NCI-H187 treated with DMSO at 0.1 percent for 48 hours (cell line): ENCODE results near the gene DHRS13.
"Not testable (repeated sequence)": the region's sequence is repeated elsewhere in the genome, so short reads cannot be mapped to it uniquely, and the experiment has no call there.

Experiments
- DNase-seq: peaks from one replicate; lab custom pipeline; 2025; lab: John Stamatoyannopoulos, UW

DHRS13 gene

GRCh38 chr17:28935744-28936460, 33.0 kb upstream of the DHRS13 start:
- no peak for DNase-seq

- not testable (repeated sequence) for DNase-seq
Measured at GRCh38 chr17:28934508-28934907, 31.6 kb upstream of the DHRS13 start.

GRCh38 chr17:28929787-28930186, 26.9 kb upstream of the DHRS13 start:
- DNase-seq = no peak

DNA sequence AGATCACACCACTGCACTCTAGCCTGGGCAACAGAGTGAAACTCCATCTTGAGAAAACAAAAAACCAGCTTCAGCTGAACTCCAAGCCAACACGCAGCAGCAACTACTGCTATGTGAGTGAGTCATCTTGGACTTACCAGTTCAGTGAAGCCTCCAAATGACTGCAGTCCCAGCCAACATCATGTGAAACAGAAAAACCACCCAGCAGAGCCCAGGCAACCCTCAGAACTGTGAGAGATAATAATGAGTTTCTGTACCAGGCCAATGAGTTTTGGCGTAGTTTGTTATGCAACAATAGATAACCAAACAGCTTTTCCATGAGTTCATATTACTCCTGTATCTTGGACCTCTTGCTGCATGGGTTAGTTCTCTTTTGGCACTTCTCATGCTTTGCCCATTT, 25.2 kb upstream of the DHRS13 start:
- DNase-seq = no peak

- DNase-seq = no peak
Measured at GRCh38 chr17:28926786-28927185, 23.9 kb upstream of the DHRS13 start.

GRCh38 chr17:28926366-28926765, 23.5 kb upstream of the DHRS13 start:
- DNase-seq = no peak

GRCh38 chr17:28925912-28926365, 23.1 kb upstream of the DHRS13 start:
- DNase-seq = peak; percentile 18

- no peak for DNase-seq
Measured at GRCh38 chr17:28920201-28920600, 17.3 kb upstream of the DHRS13 start.

- DNase-seq = no peak
Measured at GRCh38 chr17:28918295-28918694, 15.4 kb upstream of the DHRS13 start.

DNA sequence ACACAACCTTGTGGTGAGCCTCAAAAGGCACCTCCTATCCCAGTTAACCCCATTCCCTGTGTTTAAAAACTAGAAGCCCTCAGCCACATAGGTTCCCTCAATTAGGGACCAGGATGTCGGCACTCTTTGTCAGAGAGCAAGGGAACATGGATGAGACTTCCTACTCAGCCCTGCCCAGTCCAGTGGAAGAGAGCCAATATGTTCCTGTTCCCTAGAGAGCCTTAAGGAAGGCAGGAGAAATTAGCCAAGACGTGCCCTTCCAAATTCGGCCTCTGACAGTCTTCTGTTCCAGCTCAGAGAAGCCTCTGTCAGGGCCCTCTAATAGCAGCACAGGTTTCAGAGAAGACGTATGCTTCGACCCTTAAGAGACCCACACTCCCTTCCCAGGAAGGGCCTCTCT, 14.6 kb upstream of the DHRS13 start:
- no peak for DNase-seq

DNA sequence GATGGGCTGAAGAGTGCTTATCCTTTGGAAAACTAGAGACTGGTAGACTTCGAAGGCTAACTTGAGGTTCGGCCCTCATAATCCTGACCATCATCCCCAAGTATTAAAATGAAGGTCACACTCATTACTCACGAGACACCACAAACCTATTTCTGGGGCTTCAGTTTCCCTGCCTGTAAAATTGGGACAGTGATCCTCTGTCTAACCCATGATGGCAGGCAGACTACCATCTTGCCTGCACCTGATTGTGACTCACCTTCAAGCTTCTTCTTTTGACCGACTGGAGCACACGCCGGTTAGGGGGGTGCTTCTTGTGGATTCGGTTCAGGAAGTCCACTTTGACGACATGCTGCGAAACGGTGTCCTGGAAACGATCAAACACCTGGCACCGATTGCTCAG, 14.2 kb upstream of the DHRS13 start:
- DNase-seq = no peak

DNA sequence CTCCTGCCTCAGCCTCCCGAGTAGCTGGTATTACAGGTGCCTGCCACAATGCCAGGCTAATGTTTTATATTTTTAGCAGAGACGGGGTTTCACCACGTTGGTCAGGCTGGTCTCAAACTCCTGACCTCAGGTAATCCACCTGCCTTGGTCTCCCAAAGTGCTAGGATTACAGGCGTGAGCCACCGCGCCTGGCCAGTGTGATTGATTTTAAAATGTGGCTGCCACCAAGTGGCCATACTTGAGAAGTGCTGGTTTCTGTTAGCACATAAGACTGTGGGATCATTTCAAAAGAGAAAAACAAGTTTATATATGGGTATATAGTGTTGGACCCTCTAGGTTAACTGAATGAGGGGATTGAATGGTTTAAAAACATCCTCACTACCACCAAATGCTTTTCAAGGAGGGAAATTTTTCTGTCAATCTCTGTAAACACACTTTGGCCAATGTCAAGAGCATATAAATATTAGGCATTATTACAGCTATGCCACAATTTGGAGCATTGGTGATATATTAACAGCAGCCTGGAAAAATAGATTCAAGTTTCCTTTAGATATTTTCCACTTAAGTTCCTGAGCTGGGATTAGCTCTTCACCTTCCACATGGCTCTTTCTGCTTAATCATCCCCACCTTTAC, 13.5 kb upstream of the DHRS13 start:
- DNase-seq = no peak

DNA sequence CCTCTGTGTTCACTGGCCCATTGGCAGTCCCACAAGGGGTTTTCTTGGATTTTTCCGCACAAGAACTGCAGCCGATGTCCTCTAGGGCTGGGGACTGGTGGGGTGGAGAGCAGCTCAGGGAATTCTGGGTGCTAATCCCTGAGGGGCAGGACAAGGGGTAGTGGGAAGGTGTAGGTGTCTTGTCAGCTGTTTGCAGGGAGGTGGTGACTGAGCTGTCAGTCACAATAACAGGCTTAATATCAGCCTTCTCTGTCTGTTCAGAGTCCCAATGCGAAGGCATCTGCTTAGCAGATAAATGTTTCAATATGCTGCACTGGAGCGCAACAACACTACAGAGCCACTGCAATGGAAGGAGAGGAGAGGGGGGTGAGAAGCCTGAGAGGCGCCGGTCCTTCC, 10.1 kb upstream of the DHRS13 start:
- DNase-seq = no peak

DNA sequence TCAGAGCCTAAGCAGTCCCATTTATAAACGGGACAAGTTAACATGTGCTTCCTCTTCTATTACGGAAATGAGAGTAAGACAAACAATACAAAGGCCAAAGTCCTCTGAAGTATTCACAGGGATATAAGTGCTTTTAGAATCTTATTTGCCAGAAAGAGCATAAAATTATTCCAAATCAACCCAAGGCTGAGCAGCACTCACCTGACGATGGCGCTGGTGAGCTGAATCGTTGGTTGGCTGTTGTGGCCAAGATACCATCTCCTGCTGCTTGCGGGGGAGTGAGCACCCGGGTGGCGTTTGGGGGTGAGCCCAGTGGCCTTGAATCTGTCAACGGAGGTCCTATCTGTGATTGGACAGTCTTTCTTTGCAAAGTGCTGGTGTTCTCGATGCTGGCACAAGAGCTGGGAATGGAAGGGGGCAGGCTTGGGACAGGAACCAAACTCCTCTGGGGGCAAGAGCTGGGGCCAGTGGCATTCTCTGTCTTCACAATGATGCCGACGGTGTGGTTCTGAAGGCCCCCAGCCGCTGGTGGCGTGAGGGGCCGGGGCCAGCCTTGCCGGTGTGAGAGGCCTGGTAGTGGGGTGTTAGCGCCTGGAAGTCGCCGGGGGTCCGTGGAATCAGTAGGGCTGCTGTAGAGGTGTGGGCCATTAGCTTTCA, 9.5 kb upstream of the DHRS13 start:
- DNase-seq = no peak

DNA sequence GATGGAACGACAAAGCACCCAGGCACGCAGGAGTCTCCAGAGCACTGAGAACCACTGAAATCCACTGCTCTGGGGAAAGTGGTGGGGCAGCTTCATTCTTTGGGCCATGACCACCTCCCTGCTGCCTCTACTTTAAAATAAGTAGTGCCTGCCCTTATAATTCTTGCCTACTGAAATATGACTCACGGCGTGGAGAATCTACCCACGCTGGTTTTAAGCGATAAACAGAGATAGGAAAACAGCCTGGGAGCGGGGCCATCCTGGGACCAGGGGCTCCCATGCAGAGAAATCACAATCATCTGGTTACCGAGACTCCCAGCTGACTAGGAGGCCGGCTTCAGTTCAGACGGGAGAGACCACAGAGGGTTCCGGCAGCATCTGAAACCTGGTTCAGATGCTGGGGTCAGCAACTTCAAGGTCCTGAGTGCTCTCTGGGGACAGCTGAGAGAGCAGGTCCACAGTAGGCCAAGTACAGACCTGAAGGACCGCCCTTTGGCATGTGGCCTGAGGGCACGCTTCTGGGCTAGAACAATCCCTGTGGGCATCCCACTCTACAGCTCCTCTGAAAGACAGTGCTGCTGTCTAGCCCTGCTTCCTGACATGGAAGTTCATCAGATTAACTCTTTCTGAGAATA, 8.6 kb upstream of the DHRS13 start:
- DNase-seq = no peak

DNA sequence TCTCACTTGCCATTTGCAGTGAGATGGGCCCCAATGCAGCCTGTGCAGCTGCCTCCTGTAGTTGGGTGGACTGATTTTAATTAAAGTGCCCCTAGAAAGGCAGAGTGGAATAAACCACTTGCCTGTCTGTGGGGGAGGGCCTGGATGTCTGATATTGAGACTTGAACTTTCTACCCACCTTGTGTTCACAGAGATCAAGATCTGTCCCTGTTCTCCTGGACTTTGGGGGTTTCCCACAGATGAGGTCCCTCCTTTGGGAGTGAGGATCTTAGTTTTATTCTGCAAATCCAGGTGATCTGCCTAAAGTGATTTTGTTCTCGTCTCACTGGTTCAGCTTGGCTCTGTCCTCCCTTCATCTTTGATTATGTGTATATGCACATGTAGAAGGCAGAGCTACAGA, 7.7 kb upstream of the DHRS13 start:
- no peak for DNase-seq

DNA sequence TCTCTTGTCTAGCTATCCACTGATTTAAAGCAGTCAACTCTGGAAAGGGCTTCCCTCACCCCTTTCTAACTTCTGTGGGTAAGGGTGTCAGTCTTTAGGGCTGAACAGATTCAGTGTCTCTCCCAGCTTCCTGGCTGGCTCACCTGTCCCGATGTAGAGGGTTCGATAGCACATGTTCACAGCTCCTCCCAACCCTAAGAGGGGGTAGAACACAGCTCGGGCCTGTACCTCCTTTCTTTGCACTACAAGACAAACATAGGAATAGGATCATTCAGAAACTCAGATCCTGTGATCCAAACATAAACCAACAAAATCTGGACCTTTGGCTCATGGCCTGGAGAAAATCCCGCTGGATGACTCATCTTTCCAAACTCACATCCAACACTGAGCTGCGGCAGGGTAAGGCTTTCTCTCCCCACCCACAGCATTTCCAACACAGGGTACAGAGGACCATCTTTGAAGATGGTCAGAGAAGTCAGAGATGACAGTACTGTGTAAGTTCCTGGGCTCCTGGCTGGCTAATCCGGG, 5.8 kb upstream of the DHRS13 start:
- no peak for DNase-seq

DNA sequence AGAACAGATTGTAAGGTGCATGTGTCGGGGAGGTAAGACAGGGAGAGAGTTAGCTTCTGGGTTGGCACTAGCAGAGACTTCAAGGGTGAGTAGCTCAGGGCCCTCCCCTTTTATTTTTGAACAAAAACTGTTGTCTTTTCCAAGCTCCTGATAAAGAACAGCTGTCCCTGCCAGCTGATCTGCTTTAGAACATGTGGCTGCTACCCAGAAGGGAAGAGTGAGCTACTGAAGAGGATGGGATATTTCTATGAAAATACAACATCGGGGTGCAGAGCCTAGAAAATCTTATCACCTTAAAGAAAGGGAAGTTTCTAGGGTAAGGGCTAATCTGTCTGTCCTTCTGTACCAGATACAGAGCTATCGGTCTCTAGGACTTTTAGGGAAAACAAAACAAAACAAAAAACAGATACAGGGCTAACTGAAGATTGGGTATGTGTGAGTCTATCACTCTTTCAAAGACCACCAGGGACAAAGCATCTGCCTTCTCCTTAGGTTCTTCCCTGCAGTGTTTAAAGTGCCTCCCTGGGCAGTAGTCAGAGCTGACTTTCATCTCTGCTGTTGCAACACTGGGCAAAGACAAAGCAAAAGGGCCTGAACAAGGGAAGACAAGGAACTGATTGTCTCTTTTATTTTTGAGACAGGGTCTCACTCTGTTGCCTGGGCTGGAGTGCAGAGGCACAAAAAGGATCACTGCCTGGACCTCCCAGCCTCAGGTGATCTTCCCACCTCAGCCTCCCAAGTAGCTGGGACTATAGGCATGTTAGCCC, 5.0 kb upstream of the DHRS13 start:
- DNase-seq = no peak

DNA sequence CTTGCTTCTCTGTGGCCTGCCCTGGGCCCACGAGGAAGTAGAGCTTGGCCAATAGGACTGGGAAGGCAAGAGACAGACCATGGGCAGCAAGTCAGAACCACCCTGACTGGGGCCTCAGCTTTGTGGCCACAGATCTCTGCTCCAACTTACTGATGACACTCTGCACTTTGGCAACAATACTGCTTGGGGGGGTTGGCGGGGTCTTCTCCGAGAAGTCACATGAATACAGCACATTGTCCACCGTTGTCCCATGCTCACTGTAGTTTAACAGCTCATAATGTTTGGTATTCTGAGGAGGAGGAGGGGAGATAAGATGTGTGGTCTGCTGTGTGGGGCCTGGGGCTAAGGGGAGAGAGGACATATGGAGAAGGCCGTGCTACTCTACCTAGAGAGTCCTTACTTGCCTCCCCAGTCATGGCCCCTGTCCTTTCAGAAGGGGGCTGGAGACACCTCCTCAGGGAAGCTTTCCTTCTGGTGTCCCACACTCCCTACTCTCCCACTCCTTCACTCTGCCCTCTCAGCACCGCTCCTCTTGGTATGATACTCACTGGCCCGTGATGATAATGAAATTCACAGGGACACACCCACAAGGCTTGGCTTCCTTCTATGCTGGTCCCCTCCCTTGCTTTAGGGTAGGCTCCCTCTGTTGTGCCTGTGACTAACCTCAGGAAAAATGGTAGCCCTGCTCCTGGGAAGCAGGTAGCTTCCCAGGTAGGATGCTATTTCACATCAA, 4.0 kb upstream of the DHRS13 start:
- DNase-seq = no peak

GRCh38 chr17:28906276-28906675, 3.4 kb upstream of the DHRS13 start:
- DNase-seq = no peak

DNA sequence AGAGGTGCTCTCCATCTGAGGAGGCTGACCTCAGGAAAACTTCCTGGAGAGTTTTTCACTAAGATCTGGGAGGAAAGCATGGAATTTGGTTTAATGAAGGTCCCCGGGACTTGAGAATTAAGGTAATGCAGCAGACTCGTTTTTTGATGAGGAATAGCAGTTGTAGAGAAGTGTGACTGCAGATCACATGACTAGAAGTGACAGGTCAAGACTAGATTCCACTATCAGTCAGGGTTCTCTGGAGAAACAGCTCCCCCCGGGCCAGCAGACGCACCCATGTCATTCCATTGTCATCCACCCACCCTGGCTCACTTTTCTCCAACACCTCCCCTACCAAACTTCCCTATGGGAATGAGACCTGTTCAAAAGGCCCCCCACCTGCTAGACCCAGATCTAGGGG, 1.9 kb upstream of the DHRS13 start:
- no peak for DNase-seq
